Measurements from ENCODE around the gene GNA14. TPM values are rescaled to one million over a fixed set of nuclear protein-coding genes. Genes with fewer than 3 reads are reported as not detected.

The GNA14 gene
- total and polyA plus RNA-seq, 4 donors, result 3.3 to 6.1 (median 4.9) TPM

DNA sequence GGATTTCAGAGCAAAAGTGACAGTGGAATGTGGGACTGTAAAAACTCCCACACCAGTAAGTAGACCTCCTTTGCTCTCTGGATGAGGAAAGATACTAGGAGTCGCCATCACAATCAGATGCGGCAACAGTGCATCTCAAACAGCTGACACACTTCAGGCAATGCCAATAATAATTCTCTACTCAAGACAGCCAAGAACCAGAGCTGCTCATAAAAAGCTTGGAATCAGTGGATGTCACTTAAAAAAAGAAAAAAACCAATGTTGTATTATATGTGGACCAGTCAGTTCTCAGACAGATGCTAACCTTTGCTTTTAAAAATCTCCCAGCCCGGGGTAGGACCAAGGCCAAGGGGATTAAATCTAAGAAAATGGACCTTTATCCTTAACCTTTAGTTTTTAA lies 185.0 kb downstream of the GNA14 start:
- no peaks in the 10 kb centered on the region for H3K9me3 ChIP-seq (ENCODE audit: control insufficient read depth, insufficient read depth, low read length)
- no peak overlapping the region for H3K4me3 ChIP-seq (ENCODE audit: low read depth, low read length)
- H3K27me3 ChIP-seq (ENCODE audit: control insufficient read depth, insufficient read depth, low read length), result no peaks in the 10 kb centered on the region
- H3K36me3 ChIP-seq (ENCODE audit: control insufficient read depth, insufficient read depth, low read length), result no peaks in the 10 kb centered on the region
- peaks cover 4% of the 10 kb centered on the region for H3K4me1 ChIP-seq (ENCODE audit: control insufficient read depth, insufficient read depth, low read length)
- no peak overlapping the region for H3K27ac ChIP-seq (ENCODE audit: low read depth, low read length)
- WGBS (ENCODE audit: insufficient coverage), result 86% methylated on average over 2 of the region's 3 CpGs
- DNase-seq (ENCODE audit: low read depth in 4 of 6, low spot score in 6 of 6), result no peak

DNA sequence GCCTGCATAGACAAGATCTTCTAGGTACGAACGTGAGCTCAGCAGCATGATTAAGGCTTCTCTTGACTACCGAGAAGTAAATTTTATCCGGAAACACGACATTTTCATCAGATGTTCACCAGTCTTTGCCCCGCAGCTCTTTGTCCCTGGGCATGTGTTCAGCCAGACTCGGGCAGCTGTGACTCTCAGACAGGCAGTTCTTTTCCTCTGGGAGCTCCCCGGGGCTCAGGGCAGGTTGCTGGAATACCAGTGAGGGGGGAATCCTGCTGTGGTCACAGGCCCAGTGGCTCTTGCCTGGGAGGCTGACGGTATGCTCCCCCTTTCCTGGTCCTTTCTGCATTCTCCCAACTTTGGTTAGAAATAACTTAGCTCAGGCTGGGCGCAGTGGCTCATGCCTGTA lies 186.1 kb downstream of the GNA14 start:
- DNase-seq (ENCODE audit: low read depth in 4 of 6, low spot score in 6 of 6), result no peak

DNA sequence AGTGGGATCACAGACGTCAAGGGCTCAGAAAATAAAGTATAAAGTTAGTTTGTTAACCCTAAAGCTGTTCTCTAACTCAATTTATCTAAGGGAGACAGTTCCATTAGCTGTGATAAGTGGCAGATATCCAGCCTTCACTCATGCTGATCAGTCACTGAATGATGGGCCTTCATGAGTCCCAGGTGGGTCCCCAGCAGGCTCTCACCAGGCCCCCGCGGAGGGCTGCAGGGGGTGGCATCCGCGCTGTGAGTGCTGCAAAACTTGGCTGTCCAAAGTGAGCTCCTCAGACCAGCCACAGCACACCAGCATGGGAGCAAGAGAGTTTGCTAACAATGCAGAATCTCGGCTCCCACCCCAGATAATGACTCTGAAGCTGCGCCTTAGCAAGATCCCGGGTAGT lies 187.2 kb downstream of the GNA14 start:
- H3K27me3 ChIP-seq (ENCODE audit: control insufficient read depth, insufficient read depth, low read length), result no peaks in the 10 kb centered on the region
- DNase-seq (ENCODE audit: low read depth in 4 of 6, low spot score in 6 of 6), result no peak
- H3K9me3 ChIP-seq (ENCODE audit: control insufficient read depth, insufficient read depth, low read length), result no peaks in the 10 kb centered on the region
- H3K4me1 ChIP-seq (ENCODE audit: control insufficient read depth, insufficient read depth, low read length), result peaks cover 8% of the 10 kb centered on the region
- no peak overlapping the region for H3K4me3 ChIP-seq (ENCODE audit: low read depth, low read length)
- H3K36me3 ChIP-seq (ENCODE audit: control insufficient read depth, insufficient read depth, low read length), result no peaks in the 10 kb centered on the region
- 80% methylated on average over 4 of the region's 8 CpGs for WGBS (ENCODE audit: insufficient coverage)
- no peak overlapping the region for H3K27ac ChIP-seq (ENCODE audit: low read depth, low read length)

More for the DNA sequence above, 186.1 kb downstream of the GNA14 start:
- no peak overlapping the region for H3K27ac ChIP-seq (ENCODE audit: low read depth, low read length)
- H3K27me3 ChIP-seq (ENCODE audit: control insufficient read depth, insufficient read depth, low read length), result no peaks in the 10 kb centered on the region
- no peaks in the 10 kb centered on the region for H3K9me3 ChIP-seq (ENCODE audit: control insufficient read depth, insufficient read depth, low read length)
- H3K4me1 ChIP-seq (ENCODE audit: control insufficient read depth, insufficient read depth, low read length), result peaks cover 8% of the 10 kb centered on the region
- H3K4me3 ChIP-seq (ENCODE audit: low read depth, low read length), result no peak overlapping the region
- 73% methylated on average over 10 of the region's 10 CpGs for WGBS (ENCODE audit: insufficient coverage)
- H3K36me3 ChIP-seq (ENCODE audit: control insufficient read depth, insufficient read depth, low read length), result no peaks in the 10 kb centered on the region

DNA sequence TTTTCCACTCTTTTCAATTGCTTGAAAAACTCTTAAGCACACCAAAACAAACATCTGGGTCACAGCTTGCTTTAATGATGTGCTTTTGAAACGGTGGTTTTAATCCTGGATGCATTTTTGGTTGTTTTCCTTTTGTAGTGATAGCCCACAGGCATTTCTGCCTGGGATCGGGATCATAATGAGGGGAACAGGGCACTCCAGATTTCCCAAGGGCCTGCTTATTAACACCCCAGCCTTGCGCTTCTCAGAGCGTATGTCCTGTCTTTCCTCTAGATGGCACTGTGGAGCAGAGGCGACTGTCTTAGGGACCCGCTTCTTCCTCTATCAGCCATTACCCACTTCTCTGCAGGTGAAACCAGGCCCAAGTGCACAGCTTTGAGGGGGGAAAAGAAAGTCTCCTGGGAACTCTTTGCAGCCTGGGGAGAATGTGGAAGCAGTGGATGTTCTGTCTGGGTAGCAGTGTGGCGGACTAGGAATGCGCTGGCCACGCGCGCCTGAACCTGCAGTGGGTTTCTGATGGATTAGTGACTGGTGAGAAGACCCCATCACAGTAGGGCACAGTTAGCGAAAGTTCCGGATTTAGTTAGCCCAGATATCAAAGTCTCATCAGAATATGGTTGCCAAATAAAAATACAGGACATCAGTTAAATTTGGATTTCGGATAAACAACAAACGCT lies 190.1 kb downstream of the GNA14 start:
- H3K4me1 ChIP-seq (ENCODE audit: control insufficient read depth, insufficient read depth, low read length), result peaks cover 8% of the 10 kb centered on the region
- no peaks in the 10 kb centered on the region for H3K36me3 ChIP-seq (ENCODE audit: control insufficient read depth, insufficient read depth, low read length)
- DNase-seq (ENCODE audit: low read depth in 4 of 6, low spot score in 6 of 6), result peak in 4 of 6 donors; percentile 54 to 86 (median 68)
- H3K27ac ChIP-seq (ENCODE audit: low read depth, low read length), result no peak overlapping the region
- WGBS (ENCODE audit: insufficient coverage), result 100% methylated on average over 1 of the region's 15 CpGs
- H3K27me3 ChIP-seq (ENCODE audit: control insufficient read depth, insufficient read depth, low read length), result no peaks in the 10 kb centered on the region
- H3K9me3 ChIP-seq (ENCODE audit: control insufficient read depth, insufficient read depth, low read length), result no peaks in the 10 kb centered on the region
- H3K4me3 ChIP-seq (ENCODE audit: low read depth, low read length), result no peak overlapping the region

DNA sequence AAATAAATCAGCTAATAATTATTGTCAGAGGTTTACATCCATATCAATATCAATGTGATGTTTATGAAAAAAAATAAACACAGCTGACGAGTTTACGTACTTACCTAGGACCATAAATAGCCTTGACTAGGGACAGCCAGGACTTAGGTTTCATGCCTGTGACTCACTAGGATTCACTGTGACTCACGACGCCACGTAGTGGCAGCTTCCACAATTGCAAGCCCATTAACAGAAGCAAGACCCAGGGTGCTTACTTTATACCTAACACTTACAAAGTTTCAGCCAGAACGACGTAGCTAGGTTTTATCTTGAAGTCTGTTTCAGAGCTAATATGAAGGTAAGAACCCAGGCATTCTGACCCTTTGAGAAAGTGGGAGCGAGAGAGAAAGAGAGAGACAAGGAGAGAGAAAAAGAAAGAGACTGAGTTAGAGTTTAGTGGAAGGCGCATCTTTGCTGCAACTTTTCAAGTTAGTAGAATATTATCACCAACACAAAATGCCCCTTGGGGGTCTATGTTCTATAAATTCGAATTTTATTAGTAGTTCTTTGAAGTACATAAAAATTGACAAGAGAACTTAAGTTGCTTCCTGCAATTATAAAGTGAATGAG lies 191.2 kb downstream of the GNA14 start:
- DNase-seq (ENCODE audit: low read depth in 4 of 6, low spot score in 6 of 6), result peak in 5 of 6 donors; percentile 61 to 94 (median 76)
- no peaks in the 10 kb centered on the region for H3K36me3 ChIP-seq (ENCODE audit: control insufficient read depth, insufficient read depth, low read length)
- WGBS (ENCODE audit: insufficient coverage), result 51% methylated on average over 2 of the region's 10 CpGs
- no peaks in the 10 kb centered on the region for H3K27me3 ChIP-seq (ENCODE audit: control insufficient read depth, insufficient read depth, low read length)
- H3K27ac ChIP-seq (ENCODE audit: low read depth, low read length), result no peak overlapping the region
- no peaks in the 10 kb centered on the region for H3K9me3 ChIP-seq (ENCODE audit: control insufficient read depth, insufficient read depth, low read length)
- H3K4me3 ChIP-seq (ENCODE audit: low read depth, low read length), result no peak overlapping the region
- H3K4me1 ChIP-seq (ENCODE audit: control insufficient read depth, insufficient read depth, low read length), result peaks cover 8% of the 10 kb centered on the region

DNA sequence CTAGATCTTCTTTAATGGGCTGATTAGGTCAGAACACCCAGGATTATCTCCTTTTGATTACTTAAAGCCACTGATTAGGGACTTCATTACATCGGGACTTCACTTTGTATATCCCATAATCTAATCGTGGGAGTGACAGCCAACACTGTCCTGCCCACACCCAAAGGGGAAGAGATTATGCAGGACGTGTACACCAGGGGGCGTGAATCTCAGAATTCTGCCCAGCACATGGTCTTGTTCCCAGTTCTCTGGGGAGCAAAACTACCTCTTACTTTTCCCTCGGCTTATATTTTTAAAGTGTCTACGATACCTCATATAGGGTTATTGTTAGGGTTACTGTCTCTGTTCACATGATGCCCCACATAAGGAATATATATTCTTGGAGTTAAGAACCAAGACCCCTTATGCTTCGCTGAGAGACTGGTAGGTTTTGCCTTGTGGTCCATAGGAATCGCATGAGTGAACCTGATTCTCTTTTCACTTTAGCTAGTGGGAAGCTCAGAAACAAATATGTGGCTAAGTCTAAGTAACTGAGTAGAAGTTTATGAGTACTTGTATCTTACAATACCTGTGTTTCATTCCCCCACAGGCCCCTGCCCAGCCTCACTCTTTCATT lies 192.7 kb downstream of the GNA14 start:
- no peaks in the 10 kb centered on the region for H3K9me3 ChIP-seq (ENCODE audit: control insufficient read depth, insufficient read depth, low read length)
- H3K27ac ChIP-seq (ENCODE audit: low read depth, low read length), result no peak overlapping the region
- no peak for DNase-seq (ENCODE audit: low read depth in 4 of 6, low spot score in 6 of 6)
- no peaks in the 10 kb centered on the region for H3K36me3 ChIP-seq (ENCODE audit: control insufficient read depth, insufficient read depth, low read length)
- no peaks in the 10 kb centered on the region for H3K27me3 ChIP-seq (ENCODE audit: control insufficient read depth, insufficient read depth, low read length)
- H3K4me3 ChIP-seq (ENCODE audit: low read depth, low read length), result no peak overlapping the region
- WGBS (ENCODE audit: insufficient coverage), result 88% methylated on average over 2 of the region's 8 CpGs
- H3K4me1 ChIP-seq (ENCODE audit: control insufficient read depth, insufficient read depth, low read length), result peaks cover 8% of the 10 kb centered on the region

DNA sequence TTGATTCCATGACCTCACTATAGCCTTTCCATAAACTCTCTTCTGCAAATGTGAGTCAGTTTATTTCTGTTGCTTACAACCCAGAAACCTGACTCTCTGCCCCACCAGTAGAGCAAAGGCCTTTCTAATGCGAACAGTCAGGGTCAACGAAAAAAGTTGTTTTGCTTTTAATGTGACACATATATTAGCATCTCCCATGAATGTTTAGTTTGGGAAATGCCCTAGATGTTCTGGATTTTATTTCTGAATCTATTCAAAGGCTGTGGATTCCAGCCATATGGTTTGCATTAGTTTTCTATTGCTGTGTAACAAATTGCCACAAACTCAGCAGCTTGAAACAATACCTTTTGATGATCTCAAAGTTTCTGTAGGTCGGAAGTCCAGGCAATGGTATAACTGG lies 193.5 kb downstream of the GNA14 start:
- 73% methylated on average over 1 of the region's 3 CpGs for WGBS (ENCODE audit: insufficient coverage)
- peaks cover 8% of the 10 kb centered on the region for H3K4me1 ChIP-seq (ENCODE audit: control insufficient read depth, insufficient read depth, low read length)
- no peak for DNase-seq (ENCODE audit: low read depth in 4 of 6, low spot score in 6 of 6)

DNA sequence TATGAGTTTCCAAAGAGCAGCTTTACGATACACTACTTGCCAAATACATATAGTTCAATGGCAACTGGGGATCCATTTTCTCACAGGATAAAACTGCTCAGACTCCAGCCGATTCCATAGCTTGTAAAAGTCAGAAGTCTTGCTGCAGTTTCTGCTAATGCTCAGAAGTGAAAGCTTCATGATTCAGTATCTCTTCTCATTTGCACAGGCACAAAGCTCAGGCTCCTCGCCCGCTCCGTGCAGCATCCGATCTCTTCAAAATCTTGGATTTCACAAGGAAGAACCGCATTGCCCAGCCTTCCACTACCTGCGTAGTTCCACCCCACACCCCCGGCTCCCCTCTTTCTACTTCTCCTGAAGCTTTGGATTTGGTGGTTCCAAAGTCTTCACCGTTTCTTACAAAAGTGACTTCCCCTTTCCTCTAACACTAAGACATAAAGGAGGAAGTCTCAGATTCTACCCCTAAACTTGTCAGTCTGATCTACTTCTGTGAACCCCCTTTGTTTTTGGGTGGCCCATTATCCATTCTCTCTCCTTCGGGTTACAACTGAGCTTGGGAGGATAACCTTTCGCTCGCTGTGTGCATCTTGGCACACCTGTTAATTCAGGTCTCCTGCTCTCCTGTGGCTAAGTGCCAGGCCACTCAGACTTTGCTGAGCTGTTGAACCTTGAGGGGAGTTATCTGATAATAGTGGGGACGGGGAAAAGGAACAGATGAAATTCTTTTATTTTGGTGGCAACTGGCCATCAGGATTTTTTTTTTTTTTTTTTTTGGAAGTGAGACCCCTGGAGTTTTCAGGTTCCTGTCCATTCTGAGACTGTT lies 194.1 kb downstream of the GNA14 start:
- 93% methylated on average over 12 of the region's 14 CpGs for WGBS (ENCODE audit: insufficient coverage)
- Histone ChIP-seq H3K27me3 (ENCODE audit: control insufficient read depth, insufficient read depth, low read length) (no peaks in the 10 kb centered on the region), H3K4me1 (ENCODE audit: control insufficient read depth, insufficient read depth, low read length) (peaks cover 8% of the 10 kb centered on the region), H3K9me3 (ENCODE audit: control insufficient read depth, insufficient read depth, low read length) (no peaks in the 10 kb centered on the region), H3K4me3 (ENCODE audit: low read depth, low read length) (no peak overlapping the region), H3K36me3 (ENCODE audit: control insufficient read depth, insufficient read depth, low read length) (no peaks in the 10 kb centered on the region), H3K27ac (ENCODE audit: low read depth, low read length) (no peak overlapping the region)
- DNase-seq (ENCODE audit: low read depth in 4 of 6, low spot score in 6 of 6), result no peak

More for the DNA sequence above, 193.5 kb downstream of the GNA14 start:
- H3K27me3 ChIP-seq (ENCODE audit: control insufficient read depth, insufficient read depth, low read length), result no peaks in the 10 kb centered on the region
- H3K9me3 ChIP-seq (ENCODE audit: control insufficient read depth, insufficient read depth, low read length), result no peaks in the 10 kb centered on the region
- H3K27ac ChIP-seq (ENCODE audit: low read depth, low read length), result no peak overlapping the region
- no peak overlapping the region for H3K4me3 ChIP-seq (ENCODE audit: low read depth, low read length)
- no peaks in the 10 kb centered on the region for H3K36me3 ChIP-seq (ENCODE audit: control insufficient read depth, insufficient read depth, low read length)

DNA sequence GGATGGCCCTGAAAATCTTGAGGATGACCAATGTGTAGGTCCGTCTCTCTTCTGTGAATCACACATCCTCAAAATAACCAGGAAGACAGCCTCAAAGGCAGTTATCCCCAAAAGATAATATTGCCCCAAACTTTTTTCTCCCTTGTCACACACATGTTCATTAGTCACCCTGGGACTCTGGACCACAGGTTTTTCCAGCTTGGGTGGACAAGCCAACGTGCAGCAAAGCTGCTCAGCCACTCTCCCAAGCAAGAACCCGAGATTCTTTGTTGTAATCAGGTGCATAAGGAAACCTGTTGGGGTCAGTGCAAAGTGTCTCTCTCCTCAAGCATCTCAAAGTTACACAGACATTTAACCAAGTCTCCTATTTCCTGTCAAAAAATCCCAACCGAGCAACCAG lies 196.6 kb downstream of the GNA14 start:
- WGBS (ENCODE audit: insufficient coverage), result 100% methylated on average over 3 of the region's 4 CpGs
- Histone ChIP-seq H3K4me3 (ENCODE audit: low read depth, low read length) (no peak overlapping the region), H3K36me3 (ENCODE audit: control insufficient read depth, insufficient read depth, low read length) (no peaks in the 10 kb centered on the region), H3K27ac (ENCODE audit: low read depth, low read length) (no peak overlapping the region), H3K4me1 (ENCODE audit: control insufficient read depth, insufficient read depth, low read length) (no peaks in the 10 kb centered on the region), H3K27me3 (ENCODE audit: control insufficient read depth, insufficient read depth, low read length) (no peaks in the 10 kb centered on the region), H3K9me3 (ENCODE audit: control insufficient read depth, insufficient read depth, low read length) (no peaks in the 10 kb centered on the region)
- no peak for DNase-seq (ENCODE audit: low read depth in 4 of 6, low spot score in 6 of 6)

All from spinal cord (tissue), 10 donors.